Left lung (tissue), 10 donors: Measurements from ENCODE around the gene PLD1. TPM values are rescaled to one million over a fixed set of nuclear protein-coding genes. Genes with fewer than 3 reads are reported as not detected.
A peak's percentile ranks its signal among the peaks of the same experiment; 100 is the strongest.

Experiments
- ATAC-seq: fragments of 200-7000 bp; cut with Tn5 transposase; one replicate; pipeline ENCODE4 v1.9.1; 2020; ENCODE audit warnings: moderate library complexity
- DNase-seq, 4 donors: peaks; one replicate each; pipeline ENCODE4 v3.0.0-alpha.2; 2013 to 2020
- H3K27ac ChIP-seq, 2 donors: fragments of 200-600 bp; sonication (generic) in 1 of 2; one replicate each; pipeline versions ENCODE4 v1.5.0 to v1.8.0; 2020 to 2021
- H3K27me3 ChIP-seq, 2 donors: fragments of 200-600 bp; sonication (generic) in 1 of 2; one replicate each; pipeline versions ENCODE4 v1.5.0 to v1.8.0; 2020 to 2021
- H3K36me3 ChIP-seq, 2 donors: fragments of 200-600 bp; sonication (generic) in 1 of 2; one replicate each; pipeline versions ENCODE4 v1.5.0 to v1.8.0; 2020 to 2021
- H3K4me1 ChIP-seq, 2 donors: fragments of 200-600 bp; one replicate each; pipeline ENCODE4 v1.8.0; 2021
- H3K4me3 ChIP-seq, 2 donors: fragments of 200-600 bp; sonication (generic) in 1 of 2; one replicate each; pipeline versions ENCODE4 v1.5.0 to v1.8.0; 2020 to 2021; ENCODE audit warnings: mild to moderate bottlenecking in 1 of 2
- H3K9me3 ChIP-seq, 2 donors: fragments of 200-600 bp; sonication (generic) in 1 of 2; one replicate each; pipeline versions ENCODE4 v1.5.0 to v1.8.0; 2020 to 2021
- CTCF ChIP-seq, 2 donors: fragments of 200-600 bp; sonication (generic) in 1 of 2; IDR thresholded peaks; one replicate each; pipeline versions ENCODE4 v1.5.0 to v1.8.0; 2021; ENCODE audit warnings: antibody characterized with exemption in 2 of 2
- intact Hi-C, 2 donors: fragments of 100-400 bp; cut with DNase I; formaldehyde crosslinking; loops; one replicate each; pipeline versions ENCODE4 v1.11.2 to v1.14.2; 2022
- polyA plus RNA-seq, 6 donors: library from polyadenylated mRNA; unstranded; fragments of 120-200 nt; gene quantifications; one replicate each; pipeline ENCODE4 v1.2.1, GENCODE V29; 2013; ENCODE audit not compliant: insufficient read length in 6 of 6
- total RNA-seq, 2 donors: library from RNA; stranded (reverse); fragmentation: NEBNext Ultra II Directional; extraction: Animal tissue kit (Norgen Biotek cat#: 25700); gene quantifications; one replicate each; pipeline ENCODE4 v1.2.1, GENCODE V29; 2021
- donor health status: DM: no; HTN: yes; CAD: no.
- donor health status: DM: no; HTN: no; CAD: no.

Gene PLD1
- total and polyA plus RNA-seq, 8 donors: 2.9 to 18.7 (median 5.8) TPM

- Histone ChIP-seq H3K4me3 (no peak overlapping the region), H3K9me3 (no peaks in the 10 kb centered on the region), H3K27ac (peak overlapping the region in 1 of 2 donors; percentile 81), H3K36me3 (no peaks in the 10 kb centered on the region), H3K27me3 (no peaks in the 10 kb centered on the region), H3K4me1 (peaks cover 0 to 44% of the 10 kb centered on the region in 2 donors)
- DNase-seq: no peak
- intact Hi-C loops: loop anchor here in 1 of 2 donors (10.0 kb wide), 1 partner anchor 131 kb away; no protein-coding TSS in a partner anchor
- TF ChIP-seq CTCF (IDR thresholded peaks at IDR 0.05): no peak
- ATAC-seq: no peak
Observed at GRCh38 chr3:171775943-171776342, 34.3 kb downstream of the PLD1 start.

- Histone ChIP-seq H3K4me3 (no peak overlapping the region), H3K9me3 (no peaks in the 10 kb centered on the region), H3K27me3 (no peaks in the 10 kb centered on the region), H3K4me1 (peaks cover 0 to 47% of the 10 kb centered on the region in 2 donors), H3K36me3 (no peaks in the 10 kb centered on the region), H3K27ac (no peak overlapping the region)
- DNase-seq: no peak
- TF ChIP-seq CTCF (IDR thresholded peaks at IDR 0.05): no peak
- ATAC-seq: no peak
- intact Hi-C loops: loop anchor here in 1 of 2 donors (10.0 kb wide), 1 partner anchor 130 kb away; no protein-coding TSS in a partner anchor
Observed at GRCh38 chr3:171774521-171774920, 35.8 kb downstream of the PLD1 start.

- Histone ChIP-seq H3K27ac (no peak overlapping the region), H3K4me3 (no peak overlapping the region), H3K4me1 (peaks cover 0 to 48% of the 10 kb centered on the region in 2 donors), H3K27me3 (no peaks in the 10 kb centered on the region), H3K9me3 (no peaks in the 10 kb centered on the region), H3K36me3 (no peaks in the 10 kb centered on the region)
- peak; percentile 55 to 64 for TF ChIP-seq CTCF (IDR thresholded peaks at IDR 0.05)
- DNase-seq (peak in 3 of 4 donors; percentile 44 to 71 (median 44)), ATAC-seq (peak; percentile 69)
- intact Hi-C loops: loop anchor here in 1 of 2 donors (10.0 kb wide), 1 partner anchor 128 kb away; no protein-coding TSS in a partner anchor
Observed at GRCh38 chr3:171772427-171773056, 37.7 kb downstream of the PLD1 start.

GRCh38 chr3:171770689-171771620 is 39.3 kb downstream of the PLD1 start:
- peak overlapping the region in 1 of 2 donors; percentile 60 for H3K27ac ChIP-seq
- peak; percentile 96 for ATAC-seq

More at GRCh38 chr3:171770689-171771620, 39.3 kb downstream of the PLD1 start:
- peak in 2 of 4 donors; percentile 44 to 74 for DNase-seq
- no peaks in the 10 kb centered on the region for H3K27me3 ChIP-seq
- TF ChIP-seq CTCF (IDR thresholded peaks at IDR 0.05): no peak
- no peaks in the 10 kb centered on the region for H3K36me3 ChIP-seq
- peak overlapping the region; percentile 8 to 21 for H3K4me3 ChIP-seq
- peaks cover 0 to 33% of the 10 kb centered on the region in 2 donors for H3K4me1 ChIP-seq
- H3K9me3 ChIP-seq: no peaks in the 10 kb centered on the region
- intact Hi-C loops: loop anchor here in 1 of 2 donors (10.0 kb wide), 1 partner anchor 126 kb away; no protein-coding TSS in a partner anchor
